Activated CD8-positive, alpha-beta memory T cell treated with anti-CD3 and anti-CD28 coated beads for 4 hours (primary cell): Measurements from ENCODE around the gene ST6GAL1.

Experiments used
- DNase-seq, 2 donors: peaks; one replicate each; pipeline ENCODE4 v3.0.0-alpha.2; 2020; ENCODE audit warnings: low read depth in 2 of 2

Gene ST6GAL1

GRCh38 chr3:186915806-186916796 is 14.2 kb upstream of the ST6GAL1 start:
- DNase-seq: no peak

- DNase-seq: no peak
Observed at GRCh38 chr3:186917512-186918312, 12.6 kb upstream of the ST6GAL1 start.

- DNase-seq: no peak
Observed at GRCh38 chr3:186920301-186920700, 10.0 kb upstream of the ST6GAL1 start.

- no peak for DNase-seq
Observed at GRCh38 chr3:186920796-186921195, 9.5 kb upstream of the ST6GAL1 start.

- DNase-seq: no peak
Observed at GRCh38 chr3:186921578-186921977, 8.7 kb upstream of the ST6GAL1 start.

GRCh38 chr3:186922224-186922623 is 8.1 kb upstream of the ST6GAL1 start:
- no peak for DNase-seq

- DNase-seq: no peak
Observed at GRCh38 chr3:186922790-186923189, 7.5 kb upstream of the ST6GAL1 start.

- no peak for DNase-seq
Observed at GRCh38 chr3:186923241-186923640, 7.1 kb upstream of the ST6GAL1 start.

- no peak for DNase-seq
Observed at GRCh38 chr3:186925826-186926225, 4.5 kb upstream of the ST6GAL1 start.

- no peak for DNase-seq
Observed at GRCh38 chr3:186929186-186929585, 1.1 kb upstream of the ST6GAL1 start.

- DNase-seq: no peak
Observed at GRCh38 chr3:186929685-186930084, 641 bp upstream of the ST6GAL1 start.

- DNase-seq: peak; percentile 36 to 39
Observed at GRCh38 chr3:186930641-186931531, 560 bp downstream of the ST6GAL1 start.

- peak; percentile 53 to 62 for DNase-seq
Observed at GRCh38 chr3:186931532-186932280, 1.4 kb downstream of the ST6GAL1 start.

- no peak for DNase-seq
Observed at GRCh38 chr3:186932281-186933181, 2.2 kb downstream of the ST6GAL1 start.

- DNase-seq: no peak
Observed at GRCh38 chr3:186933816-186934215, 3.5 kb downstream of the ST6GAL1 start.

GRCh38 chr3:186935133-186935532 is 4.8 kb downstream of the ST6GAL1 start:
- no peak for DNase-seq

- no peak for DNase-seq
Observed at GRCh38 chr3:186937017-186937875, 6.9 kb downstream of the ST6GAL1 start.

- DNase-seq: no peak
Observed at GRCh38 chr3:186938716-186939115, 8.4 kb downstream of the ST6GAL1 start.

- DNase-seq: no peak
Observed at GRCh38 chr3:186939536-186939935, 9.2 kb downstream of the ST6GAL1 start.
